ENCODE results near the gene LINGO4.

LINGO4 gene

GRCh38 chr1:151805066-151805820 is at the start of gene LINGO4:
LINGO4 (minus strand) TSS chr1:151805419; CDS start chr1:151802704, 2,715 bp downstream.
- DNase-seq: no peak

GRCh38 chr1:151854658-151855057 is 49.4 kb upstream of the LINGO4 start:
- DNase-seq: no peak

GRCh38 chr1:151853411-151853943 is 48.3 kb upstream of the LINGO4 start, which contains the start of gene THEM5:
THEM5 (minus strand) TSS chr1:151853712; CDS start chr1:151853565, 147 bp downstream.
- DNase-seq: no peak

GRCh38 chr1:151852733-151853132 is 47.5 kb upstream of the LINGO4 start:
- no peak for DNase-seq

- DNase-seq: no peak
Observed at GRCh38 chr1:151851886-151852285, 46.7 kb upstream of the LINGO4 start.

DNA sequence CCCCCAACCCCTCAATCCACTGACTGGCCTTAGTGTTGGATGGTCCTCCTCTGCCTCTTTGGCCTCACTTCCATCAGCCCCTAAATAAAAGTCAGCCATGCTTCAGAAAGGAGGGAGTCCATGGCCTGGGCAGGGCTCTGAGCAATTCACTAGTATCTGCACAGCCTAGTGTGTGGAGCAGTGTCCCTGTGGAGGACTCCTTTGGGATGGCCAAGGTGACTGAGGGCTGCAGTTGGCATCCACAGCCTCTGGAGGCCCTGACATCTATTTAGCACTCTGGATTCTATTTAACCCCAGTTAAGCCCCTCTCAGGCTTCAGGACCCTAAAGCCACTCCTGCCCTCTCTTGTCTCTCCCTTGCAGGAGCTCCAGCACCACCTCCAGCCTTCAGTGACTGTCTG is 44.7 kb upstream of the LINGO4 start:
- no peak for DNase-seq

DNA sequence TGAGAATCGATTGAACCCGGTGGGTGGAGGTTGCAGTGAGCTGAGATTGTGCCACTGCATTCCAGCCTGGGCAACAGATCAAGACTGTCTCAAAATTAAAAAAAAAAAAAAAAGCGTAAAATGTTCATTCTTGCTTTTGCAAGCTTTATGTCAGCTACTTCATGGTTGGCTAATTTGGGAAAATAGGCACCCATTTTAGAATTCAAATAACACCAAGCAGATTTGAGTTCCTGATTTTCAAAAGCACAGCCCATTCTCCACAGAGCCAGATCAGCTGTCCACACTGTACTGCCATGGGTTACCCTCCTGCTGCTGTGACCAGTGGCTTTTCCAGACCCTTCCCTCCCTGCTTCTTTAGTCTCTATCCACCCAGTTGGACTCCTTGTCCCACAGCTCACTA is 43.9 kb upstream of the LINGO4 start:
- DNase-seq: no peak

DNA sequence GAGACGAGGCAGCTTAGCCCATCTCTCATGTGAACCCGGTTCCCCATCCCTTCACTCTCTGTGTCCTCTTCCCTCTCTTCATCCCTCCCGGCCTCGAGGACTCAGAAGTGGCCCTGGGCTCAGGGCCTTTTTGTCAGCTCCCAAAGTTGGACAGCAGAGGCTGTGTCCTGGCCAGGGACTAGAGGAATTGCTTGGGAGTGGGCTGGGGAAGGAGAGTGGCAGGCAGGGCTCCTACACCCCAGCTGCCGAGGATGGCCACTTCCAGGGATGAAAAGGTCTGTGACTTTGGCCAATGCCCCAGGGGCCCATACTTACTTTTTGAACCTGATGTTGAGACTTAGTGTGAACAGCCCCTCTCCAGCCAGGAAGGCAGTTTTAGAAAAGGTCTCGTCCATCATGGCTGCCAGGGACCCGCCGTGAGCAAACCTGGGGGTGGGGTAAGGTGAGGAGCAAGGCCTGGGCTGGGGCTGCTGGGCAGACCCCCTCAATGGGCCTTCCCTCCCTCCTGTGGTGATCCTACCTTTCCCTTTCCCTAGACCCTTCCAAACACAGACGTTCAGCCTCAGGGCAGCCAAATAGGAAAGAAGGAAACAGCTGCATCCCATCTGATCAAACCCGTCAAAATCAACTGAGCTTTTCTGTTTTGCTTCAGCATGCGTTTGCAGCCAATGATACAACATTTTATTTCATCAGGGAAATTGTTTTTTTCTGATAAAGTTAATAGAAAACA is 42.8 kb upstream of the LINGO4 start:
- no peak for DNase-seq

GRCh38 chr1:151846686-151847237 is 41.5 kb upstream of the LINGO4 start:
- DNase-seq: no peak

DNA sequence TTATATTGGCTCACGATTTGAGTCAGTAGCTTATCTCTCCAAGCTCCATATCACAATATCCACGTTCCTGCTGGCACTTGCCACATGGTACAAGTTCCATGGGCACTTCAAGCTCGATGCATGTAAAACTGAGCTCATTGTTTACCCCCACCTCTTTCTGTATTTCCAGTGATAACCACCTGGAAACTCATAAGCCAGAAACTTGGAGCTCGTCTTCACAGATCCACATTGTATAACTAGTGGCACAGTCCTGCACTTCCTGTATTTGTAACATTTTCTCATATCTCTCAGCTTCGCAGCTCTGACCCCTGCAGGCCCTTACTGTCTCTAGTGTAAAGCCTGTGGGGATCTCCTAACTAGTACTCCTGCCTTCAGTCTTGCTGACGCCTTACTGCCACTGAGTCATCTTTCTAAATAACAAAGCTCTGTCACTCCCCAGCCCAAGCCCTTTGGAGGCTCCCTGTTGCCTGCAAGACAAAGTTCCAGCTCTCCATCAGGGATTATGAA is 40.9 kb upstream of the LINGO4 start:
- DNase-seq: no peak

DNA sequence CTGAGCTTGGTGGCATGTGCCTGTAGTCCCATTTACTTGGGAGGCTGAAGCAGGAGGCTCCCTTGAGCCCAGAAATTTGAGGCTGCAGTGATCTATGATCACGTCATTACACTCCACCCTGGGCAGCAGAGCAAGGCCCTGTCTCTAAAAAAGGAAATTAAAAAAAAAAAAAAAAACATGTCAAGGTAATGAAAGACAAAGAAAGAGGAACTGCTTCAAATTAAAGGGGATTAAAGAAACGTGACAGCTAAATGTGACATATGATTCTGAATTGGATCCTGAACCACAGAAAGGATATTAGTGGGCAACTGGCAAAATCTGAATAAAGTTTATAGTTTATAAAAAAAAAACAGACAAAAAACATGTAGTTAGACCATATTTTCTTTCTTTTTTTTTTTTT is 38.2 kb upstream of the LINGO4 start:
- DNase-seq: no peak

DNA sequence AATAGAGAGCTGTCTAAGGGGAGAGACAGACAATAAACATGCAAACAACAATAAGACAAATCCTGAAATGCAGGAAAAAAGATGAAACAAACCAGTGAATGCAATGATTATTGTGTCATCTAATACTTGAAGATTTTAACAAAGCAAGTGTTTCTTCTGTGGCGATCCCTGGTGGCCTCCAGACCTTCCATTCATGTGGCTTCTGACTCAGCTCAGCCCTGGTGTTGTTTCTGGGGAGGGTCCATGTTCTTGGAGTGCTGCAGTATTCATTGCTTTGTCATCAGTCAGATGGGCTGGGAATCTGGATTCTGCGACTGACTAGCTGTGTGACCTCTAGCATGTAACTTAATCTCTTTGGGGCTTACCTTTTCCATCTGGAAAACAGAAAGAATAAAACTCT is 35.9 kb upstream of the LINGO4 start:
- no peak for DNase-seq

DNA sequence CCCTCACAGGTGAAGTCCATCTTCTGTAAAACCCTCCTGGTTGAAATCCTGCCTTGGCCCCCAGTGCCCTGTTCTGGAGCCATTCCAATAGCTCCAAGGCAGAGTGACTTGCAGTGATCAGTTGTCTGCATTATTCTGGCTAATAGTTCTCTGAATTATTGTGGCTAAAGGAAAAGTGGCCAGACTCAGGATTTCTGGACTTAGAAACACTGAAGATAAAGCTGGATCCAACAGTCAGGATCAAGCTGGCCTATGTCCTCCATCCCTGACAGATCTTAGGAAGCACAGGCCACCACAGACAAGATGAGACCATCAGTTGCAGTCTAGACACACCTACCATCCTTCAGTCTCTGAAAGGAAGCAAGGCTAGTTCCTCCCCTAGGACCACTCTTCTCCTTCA is 35.2 kb upstream of the LINGO4 start:
- no peak for DNase-seq

DNA sequence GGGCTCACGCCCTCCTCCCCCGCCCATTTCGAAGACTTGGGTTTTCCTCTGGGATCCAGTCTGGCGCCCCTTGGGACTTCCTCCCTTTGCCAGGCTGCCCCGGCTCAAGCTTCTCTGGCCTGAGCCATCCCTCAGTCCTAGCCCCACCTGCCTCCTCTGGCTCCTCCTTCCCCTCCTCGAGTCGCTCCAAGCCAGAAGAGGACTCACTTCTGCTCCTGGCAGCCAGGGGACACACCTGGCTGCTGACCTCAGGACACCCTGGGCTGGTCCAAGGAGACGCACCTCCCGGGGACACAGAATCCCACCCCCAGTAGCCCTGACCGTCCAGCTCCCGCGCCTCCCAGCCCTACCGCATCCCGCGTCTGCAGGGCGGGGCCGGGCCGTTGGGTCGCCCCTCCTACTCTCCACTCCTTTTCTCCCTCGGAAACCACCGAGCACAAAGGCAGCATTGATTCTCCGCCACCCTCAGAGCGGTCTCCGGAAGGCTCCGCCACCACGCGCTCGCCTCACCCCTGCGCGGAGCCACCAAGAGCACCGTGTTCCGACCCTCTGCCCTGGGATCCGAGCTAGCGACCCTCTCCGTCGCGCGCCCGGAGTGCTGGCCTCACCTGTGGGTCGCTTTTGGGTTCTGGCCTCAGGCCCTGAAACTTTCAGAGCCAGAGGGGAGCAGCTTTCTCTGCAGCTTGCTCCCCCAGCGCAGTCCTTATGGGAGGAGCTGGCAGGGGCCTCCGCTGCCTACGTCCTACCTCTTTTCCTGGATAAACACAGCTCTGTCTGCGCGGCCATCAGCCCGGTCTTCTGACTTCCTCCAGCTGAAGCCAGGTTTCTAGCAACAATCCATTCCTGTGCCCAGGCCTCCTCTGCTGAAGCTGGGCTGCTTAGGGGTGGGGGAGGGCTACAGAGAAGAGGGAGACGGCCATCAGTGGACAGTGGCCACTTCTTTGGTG is 34.5 kb upstream of the LINGO4 start, which contains the start of gene C2CD4D:
Gene C2CD4D (minus strand): TSS at position 364 of the 947 bp plus-strand sequence. CDS start 831 bp downstream, outside the sequence.
- peak; percentile 82 for DNase-seq

- DNase-seq: no peak
Observed at GRCh38 chr1:151839082-151839412, 33.8 kb upstream of the LINGO4 start.

DNA sequence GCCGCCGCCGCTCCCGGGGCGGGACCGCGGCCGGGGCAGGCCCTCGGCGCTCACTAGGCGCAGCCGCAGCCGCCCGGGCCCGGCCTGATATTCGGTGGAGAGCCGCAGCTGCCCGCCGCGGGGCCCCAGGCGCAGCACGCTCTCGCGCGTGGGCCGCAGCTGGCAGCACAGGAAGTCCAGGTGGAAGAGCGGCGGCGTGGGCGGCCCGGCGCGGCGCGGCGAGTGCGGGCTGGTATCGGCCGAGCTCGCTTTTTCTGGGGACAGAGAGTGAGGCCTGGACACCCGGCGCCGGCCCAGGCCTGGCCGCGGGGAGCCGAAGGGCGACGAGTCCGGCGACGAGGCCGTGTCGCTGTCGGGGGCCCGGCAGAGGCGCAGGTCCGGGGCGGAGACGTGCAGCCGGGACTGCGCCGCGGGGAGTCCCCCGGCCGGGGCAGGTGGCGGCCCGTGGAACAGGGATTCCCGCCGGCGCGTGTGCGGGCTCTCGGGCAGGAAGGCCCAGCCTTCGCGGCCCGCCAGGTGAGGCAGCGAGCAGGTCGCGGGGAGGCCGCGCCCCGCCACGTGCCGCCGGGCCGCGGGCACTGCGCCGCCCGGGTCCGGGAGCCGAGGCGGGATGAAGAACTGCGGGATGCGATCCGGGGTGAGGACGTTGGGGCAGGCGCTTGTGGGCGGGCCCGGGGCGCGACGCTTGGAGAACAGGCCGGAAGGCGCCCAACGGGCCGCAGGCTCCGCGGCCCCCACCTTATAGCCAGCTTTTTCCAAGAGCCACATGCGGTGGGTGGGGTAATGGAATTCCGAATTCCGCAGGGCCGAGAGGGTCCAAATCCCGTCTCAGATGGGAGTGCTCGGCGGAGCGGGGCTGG is 33.2 kb upstream of the LINGO4 start:
- no peak for DNase-seq

DNA sequence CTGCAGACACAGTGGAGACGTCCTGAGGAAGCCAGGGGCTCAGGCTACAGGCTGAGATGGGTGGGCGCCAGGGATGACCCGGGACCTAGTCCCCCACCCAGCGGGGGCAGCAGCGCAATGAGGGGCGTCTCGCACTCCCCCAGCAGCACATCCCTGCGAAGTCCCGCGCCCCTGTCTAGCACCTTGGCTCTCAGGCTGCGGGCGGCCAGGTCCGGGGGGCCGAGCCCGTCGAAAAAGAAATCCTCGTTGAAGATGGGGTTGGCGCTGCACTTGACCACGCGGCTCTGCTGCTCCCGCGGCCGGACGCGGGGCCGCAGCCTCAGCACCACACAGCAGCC is 32.6 kb upstream of the LINGO4 start:
- no peak for DNase-seq

DNA sequence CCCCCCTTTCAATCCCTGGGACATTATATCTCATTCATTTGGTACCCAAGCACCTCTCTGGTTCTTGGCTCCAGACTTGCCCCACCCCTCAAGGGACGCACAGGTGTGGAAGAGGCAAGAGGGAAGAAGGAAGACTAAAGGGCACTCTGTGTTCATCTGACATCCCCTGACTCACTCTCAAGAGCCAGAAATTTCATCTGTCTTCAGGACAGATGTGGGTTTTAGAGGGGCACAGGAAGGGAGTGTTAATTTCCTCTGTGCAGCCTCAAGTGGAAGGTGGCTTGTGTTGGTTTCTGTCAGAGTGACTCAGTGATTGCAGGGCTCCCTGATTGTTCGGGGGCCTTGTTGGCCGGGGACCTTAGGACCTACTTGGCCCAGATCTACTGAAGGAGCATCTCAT is 32.0 kb upstream of the LINGO4 start:
- DNase-seq: no peak

GRCh38 chr1:151835596-151835995 is 30.4 kb upstream of the LINGO4 start:
- DNase-seq: no peak

- DNase-seq: no peak
Observed at GRCh38 chr1:151834239-151834638, 29.0 kb upstream of the LINGO4 start.

- no peak for DNase-seq
Observed at GRCh38 chr1:151833172-151833900, 28.1 kb upstream of the LINGO4 start.

All from NCI-H1436 (cell line).